DOHH2 (cell line): ENCODE measurements around the gene PHKG1.

ENCODE experiments used
- CTCF ChIP-seq: fragments of 200-600 bp; sonication (generic); IDR thresholded peaks from one replicate; pipeline ENCODE4 v1.5.1; 2014; ENCODE audit warnings: antibody characterized with exemption, mild to moderate bottlenecking, low read depth, low read length; ENCODE audit not compliant: poor library complexity, severe bottlenecking
- EZH2phosphoT487 ChIP-seq: fragments of 200-600 bp; sonication (generic); IDR thresholded peaks from 2 replicates; pipeline ENCODE4 v1.6.1; 2017; ENCODE audit warnings: borderline replicate concordance, mild to moderate bottlenecking, antibody characterized with exemption, low read length, moderate library complexity, mixed read lengths

- TF ChIP-seq CTCF (no peak), EZH2phosphoT487 (no peak)
Observed at GRCh38 chr7:56115852-56116538, 23.2 kb upstream of the PHKG1 start, which contains the start of gene NUPR2.
